Activated effector memory CD4-positive, alpha-beta T cell treated with Interleukin-2 at 50 U/mL for 16 hours (primary cell): ENCODE measurements around the gene THBS2.
"Not testable (repeated sequence)": the region's sequence is repeated elsewhere in the genome, so short reads cannot be mapped to it uniquely, and the experiment has no call there.

Source experiments
- DNase-seq: peaks from one replicate; pipeline ENCODE4 v3.0.0-alpha.2; 2020

Gene THBS2

DNA sequence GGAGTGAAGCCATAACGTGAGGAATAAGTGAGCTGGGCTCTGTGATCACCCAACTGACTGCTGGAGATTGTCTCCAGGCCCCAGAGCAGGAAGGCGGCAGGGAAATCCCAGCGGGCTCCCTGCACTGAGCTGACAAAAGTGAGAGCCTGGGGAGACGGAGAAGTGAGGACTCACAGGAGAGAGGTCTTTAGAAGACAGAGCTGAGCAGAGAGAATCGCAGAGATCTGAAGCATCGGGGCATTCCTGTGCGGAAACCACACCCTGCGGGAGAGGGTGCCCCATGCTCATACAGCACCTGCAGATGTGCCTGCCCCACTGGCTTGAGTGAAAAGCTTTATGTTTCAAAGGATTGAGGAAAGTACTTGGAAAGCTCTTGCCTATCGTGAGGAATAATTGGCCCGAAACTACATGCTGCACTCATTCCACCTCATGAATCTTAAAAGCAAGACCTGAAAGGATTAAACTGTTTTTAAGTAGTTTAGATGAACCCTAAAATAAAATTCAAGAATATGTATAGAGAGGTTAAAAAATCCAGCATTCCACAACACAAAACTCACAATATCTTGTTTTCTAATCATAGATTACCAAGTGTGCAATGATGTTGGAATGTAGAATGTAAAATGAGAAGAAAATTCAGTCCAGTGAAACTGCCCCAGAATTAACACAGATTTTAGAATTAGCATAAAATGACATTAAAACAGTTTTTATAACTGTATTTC is 17.7 kb upstream of the THBS2 start:
- DNase-seq: no peak

- not testable (repeated sequence) for DNase-seq
Measured at GRCh38 chr6:169270077-169270380, 16.4 kb upstream of the THBS2 start.

- no peak for DNase-seq
Measured at GRCh38 chr6:169269180-169270076, 15.8 kb upstream of the THBS2 start.

DNA sequence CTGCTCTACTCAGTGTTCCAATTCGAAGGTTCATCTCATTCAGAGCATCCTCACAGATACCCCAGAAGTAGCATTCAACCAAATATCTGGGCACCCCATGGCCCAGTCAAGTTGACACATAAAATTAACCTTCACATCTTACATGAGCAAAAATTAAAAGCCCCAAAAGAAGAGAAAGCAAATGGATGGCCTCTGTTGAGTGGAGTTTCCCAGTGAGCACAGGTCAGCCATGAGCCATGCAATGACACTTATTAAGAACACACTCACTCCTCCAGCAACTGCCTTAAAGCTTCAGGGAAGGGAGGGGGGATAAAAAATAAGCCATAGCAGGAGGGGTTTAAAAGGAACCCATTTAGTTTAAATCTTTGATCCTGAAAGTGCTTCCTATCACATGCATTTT is 14.6 kb upstream of the THBS2 start:
- DNase-seq: no peak

- no peak for DNase-seq
Measured at GRCh38 chr6:169266746-169267591, 13.3 kb upstream of the THBS2 start.

GRCh38 chr6:169266261-169266660 is 12.6 kb upstream of the THBS2 start:
- DNase-seq: no peak

DNA sequence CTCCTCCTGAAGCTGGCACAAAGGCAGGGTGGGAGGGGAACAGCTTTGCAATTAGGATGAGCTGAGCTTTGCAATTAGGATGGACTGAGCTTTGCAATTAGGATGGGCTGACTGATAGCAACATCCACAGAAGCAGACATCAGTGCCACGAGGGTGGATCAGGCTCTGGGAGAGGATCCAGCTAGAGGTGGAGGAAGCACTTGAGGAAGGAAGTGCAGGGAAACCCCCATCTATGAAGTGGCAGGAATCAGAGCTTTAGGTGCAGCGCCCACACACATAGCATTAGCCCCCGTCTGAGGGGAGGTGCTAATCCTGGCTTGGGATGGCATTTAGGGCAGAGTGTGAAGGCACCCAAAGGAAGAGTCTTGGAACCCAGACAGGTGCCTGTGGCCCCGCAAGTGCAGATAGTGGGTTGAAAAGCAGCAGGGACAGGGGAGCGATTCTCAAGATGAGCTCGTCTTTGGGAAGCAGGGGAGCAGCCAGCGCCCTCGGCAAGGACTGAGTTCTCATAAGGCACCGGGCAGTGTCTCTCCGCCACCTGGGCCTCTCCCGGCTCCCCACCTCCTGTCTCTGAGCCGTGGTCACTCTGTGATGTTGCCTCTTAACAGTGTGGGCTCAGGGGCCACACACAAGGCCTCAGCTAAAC is 12.0 kb upstream of the THBS2 start:
- DNase-seq: no peak

DNA sequence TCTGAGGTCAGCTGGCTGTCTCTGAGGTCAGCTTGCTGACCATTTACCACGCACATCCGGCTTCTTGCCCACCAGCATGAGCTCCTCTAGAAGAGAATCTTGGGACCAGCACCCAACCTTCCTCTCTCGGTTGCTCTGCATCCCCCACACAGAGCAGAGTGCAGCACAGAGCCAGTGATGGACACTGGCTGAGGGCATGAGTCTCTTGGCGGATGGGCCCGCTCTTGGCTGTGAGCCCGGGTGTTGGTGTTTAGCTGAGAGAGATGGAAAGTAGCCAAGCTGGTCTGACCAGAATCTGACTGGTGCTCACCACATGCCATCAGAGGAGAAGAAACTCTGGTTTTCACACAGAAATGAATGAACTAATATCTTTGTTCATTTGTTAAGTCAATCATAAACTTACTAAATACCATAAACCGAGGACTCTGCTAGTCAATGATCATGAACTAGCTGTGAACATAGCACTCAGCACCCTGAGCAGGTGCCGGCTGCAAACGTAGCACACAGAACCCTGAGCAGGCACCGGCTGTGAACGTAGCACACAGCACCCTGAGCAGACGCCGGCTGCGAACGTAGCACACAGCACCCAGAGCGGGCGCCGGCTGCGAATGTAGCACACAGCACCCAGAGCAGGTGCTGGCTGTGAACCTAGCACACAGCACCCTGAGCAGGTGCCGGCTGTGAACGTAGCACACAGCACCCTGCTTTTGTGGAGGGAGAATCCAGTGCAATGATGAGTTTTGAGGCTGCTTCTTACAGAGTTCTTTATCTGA is 10.4 kb upstream of the THBS2 start:
- DNase-seq: no peak

- no peak for DNase-seq
Measured at GRCh38 chr6:169263374-169263773, 9.7 kb upstream of the THBS2 start.

DNA sequence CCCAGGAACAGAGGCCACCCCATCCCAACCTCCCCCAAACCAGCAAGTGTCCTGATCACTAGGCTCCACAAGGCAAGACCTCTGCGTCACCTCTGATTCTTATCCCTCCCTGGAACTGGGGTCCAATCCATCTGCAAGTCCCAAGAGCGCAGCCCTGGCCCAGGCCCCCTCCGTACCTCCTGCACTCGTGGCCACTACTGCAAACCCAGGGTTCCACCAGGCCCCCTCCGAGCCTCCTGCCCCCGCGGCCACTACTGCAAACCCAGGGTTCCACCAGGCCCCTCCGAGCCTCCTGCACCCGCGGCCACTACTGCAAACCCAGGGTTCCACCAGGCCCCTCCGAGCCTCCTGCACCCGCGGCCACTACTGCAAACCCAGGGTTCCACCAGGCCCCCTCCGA is 9.0 kb upstream of the THBS2 start:
- not testable (repeated sequence) for DNase-seq

GRCh38 chr6:169256518-169256917 is 2.9 kb upstream of the THBS2 start:
- no peak for DNase-seq

GRCh38 chr6:169256061-169256460 is 2.4 kb upstream of the THBS2 start:
- no peak for DNase-seq

DNA sequence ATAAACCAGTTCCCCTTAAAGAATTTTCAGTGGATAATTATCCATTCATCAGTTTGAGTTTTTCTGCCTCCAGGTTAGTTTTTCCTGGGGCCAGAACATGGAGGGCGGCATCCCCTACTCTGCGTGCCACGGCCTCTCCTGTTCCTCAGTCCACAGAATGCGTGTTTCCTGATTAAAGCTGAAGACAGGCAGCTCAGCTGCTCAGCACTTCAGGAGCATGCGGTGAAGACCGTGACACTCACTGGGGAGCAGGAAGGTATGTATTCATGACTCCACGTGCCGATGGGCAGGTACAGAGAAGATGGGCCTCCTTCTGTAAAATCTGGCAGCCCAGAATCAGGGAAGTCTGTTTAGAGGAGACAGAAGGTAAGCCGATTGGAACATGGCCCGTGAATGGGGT is 2.0 kb upstream of the THBS2 start:
- DNase-seq: no peak

DNA sequence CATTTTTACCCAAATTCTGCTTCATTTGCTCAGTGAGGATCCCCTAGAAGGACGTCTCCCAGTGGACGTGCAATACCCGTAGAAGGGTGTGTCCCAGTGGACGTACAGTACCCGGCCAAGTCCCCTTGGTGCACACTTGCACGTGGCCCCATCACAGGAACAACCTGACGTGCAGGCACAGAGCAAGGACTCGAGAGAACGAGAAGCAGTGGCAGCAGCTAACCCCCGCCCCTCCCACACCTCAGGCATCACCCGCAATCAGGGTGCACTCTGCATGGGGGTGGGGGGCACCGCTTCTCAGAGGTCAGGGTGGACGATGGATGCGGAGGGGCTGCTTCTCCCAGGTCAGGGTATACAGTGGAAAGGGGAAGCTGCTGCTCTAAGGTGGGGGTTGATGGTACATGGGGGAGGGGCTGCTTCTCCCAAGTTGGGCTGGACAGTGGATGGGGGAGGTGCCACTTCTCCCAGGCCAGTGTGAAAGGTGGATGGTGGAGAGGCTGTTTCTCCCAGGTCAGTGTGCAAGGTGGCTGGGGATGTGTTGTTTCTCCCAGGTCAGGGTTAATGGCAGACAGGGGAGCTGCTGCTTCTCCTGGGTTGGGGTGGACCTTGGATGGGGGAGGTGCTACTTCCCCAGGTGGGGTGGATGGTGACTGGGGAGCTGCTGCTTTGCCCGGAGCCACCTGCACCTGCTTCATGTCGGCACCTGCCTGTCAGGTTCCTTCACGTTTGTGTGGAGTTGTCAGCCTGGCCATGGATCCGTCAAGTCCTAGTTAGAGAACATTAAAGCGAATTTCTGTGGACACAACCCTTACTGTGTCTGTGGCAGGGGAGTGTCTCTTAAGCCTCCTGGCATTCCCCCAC is 1.0 kb upstream of the THBS2 start:
- no peak for DNase-seq

DNA sequence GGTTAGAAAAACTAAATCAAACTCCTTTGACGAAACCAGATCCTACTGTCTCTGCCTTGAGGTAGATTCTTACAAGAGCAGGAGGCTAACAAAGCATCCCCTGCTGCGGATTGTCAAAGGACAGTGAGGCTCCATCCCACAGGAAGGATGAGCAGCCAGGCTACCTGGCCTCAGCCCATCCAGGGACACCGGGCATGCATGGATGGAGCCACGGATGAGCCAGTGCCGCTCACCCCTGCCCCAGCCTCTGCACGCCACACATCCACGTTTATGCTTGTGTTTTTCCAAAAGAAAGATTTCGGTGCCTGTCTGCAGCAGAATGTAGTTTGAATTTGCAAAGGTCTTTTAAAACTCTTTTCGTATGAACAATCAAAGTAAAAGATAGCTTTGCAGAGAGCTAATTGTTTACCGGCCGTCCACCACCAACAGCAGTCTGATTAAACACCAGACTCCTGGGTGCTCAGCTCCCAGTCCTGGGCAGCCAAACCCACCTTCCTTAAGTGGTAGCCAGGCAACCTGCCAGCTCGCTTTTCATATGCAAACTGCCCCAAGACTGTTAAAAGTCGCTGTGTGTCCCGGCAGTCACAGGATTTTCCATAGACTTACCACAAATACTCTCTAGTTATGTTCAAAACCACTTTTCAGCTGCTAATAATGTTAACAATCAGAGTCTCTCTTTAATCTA is 999 bp downstream of the THBS2 start:
- DNase-seq: no peak

DNA sequence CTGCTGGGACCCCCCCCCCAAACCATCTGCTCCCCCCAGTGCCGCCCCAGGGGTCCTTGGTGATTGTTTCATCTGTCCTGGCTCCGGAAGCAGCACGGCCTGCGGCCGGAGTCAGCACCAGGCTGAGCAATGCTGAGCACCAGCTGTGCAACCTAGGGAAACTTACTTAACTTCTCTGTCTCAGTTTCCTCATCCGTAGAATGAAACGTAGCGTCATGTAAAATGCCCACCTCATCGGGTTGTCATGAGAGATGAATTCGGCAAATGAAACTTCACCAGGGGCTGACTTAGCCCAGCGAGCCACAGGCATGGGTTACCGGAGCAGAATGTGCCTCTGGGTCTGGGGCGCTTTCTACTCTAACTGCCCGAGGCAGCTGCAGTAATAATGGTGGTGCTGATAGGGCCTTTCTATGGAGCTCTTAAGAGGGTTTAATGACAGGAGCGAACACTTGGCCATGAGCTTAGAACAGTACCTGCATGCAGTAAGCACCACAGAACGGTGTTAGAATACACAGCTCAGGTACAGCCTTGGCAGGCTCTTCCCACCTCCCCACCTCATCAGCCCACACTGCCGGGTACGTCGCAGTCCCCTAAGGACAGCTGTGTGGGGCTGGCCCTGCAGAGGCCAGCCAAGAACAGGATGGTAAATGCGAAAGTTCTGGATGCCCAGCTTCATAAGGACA is 1.7 kb downstream of the THBS2 start:
- DNase-seq: no peak

DNA sequence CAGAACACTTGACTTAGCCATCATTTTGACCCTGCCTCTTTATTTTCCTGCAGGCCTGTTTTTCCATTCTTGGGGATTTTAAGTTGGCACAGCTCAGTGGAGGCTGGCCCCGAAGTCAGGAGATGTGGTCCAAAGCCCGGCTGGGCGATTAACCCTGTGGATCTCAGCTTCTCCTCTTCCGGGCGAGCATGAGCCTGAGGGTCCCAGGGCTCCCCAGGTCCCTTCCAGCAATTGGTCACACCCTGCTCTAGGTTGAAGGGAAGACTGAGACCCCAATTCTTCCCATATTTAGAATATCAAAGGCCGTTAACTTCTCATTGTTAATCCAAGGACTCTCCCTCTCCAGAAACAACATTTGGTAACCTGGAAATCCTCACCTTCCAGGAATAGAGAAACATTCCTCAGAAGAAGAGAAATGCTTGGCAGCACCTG is 2.3 kb downstream of the THBS2 start:
- DNase-seq: no peak

DNA sequence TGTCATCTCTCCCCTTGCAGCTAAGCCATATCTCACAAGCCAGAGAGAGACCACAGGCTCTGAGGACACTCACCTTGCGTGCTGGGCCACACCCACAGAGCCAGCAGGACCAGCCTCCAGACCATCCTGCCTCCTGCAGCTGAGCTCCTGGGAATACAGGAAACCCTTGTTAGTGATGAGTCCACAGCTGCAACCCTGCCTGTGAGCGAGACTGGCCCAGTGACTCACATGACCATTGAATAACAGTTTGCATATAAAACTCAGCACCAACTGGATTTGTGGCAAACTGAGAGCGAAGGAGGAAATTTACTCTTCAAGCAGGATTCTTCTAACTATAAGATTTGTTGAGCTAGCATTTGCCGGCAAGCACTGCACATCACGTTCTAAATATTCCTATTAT is 3.0 kb downstream of the THBS2 start:
- no peak for DNase-seq

- no peak for DNase-seq
Measured at GRCh38 chr6:169249057-169249456, 4.6 kb downstream of the THBS2 start.

GRCh38 chr6:169248521-169248971 is 5.1 kb downstream of the THBS2 start:
- no peak for DNase-seq
